ENCODE results near the gene SMOC2. TPM values are rescaled to one million over a fixed set of nuclear protein-coding genes. Genes with fewer than 3 reads are reported as not detected.

SMOC2 gene
- total and polyA plus RNA-seq, 2 experiments from 2014 or later = 51.0 to 88.7 TPM

DNA sequence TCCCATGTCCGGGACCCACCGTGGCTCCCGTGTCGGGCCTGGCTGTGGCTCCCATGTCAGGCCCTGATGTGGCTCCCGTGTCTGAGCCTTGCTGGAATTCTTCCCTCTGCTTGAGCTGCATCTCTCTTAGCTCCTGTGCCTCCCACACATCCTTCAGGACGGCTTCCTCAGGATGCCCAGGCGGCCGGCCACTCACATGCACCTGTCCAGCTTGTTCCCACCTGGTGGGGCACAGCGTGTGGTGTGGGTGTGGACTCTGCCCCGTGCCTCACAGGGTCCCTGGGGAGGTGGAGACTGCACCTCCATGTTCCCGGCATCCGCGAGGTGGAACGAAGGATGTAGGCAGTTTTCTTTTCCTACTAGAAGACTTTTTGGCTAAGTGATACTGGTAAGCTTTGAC lies 170.7 kb downstream of the SMOC2 start:
- Histone ChIP-seq H2AFZ (no peak overlapping the region), H3K4me2 (no peak overlapping the region), H3K79me2 (no peaks in the 10 kb centered on the region), H3K27ac (no peak overlapping the region), H3K4me1 (ENCODE audit: insufficient read depth) (no peaks in the 10 kb centered on the region), H3K27me3 (no peaks in the 10 kb centered on the region), H3K9me2 (replicated peaks; ENCODE audit: insufficient read depth) (no peaks in the 10 kb centered on the region), H4K20me1 (ENCODE audit: insufficient read depth, poor library complexity, severe bottlenecking) (no peaks in the 10 kb centered on the region), H3K9me3 (ENCODE audit: low read depth) (no peaks in the 10 kb centered on the region), H3K4me3 (no peak overlapping the region), H3K36me3 (replicated peaks; ENCODE audit: insufficient read depth, low read depth) (no peaks in the 10 kb centered on the region)
- TF ChIP-seq EZH2 (IDR thresholded peaks at IDR 0.05; ENCODE audit: borderline replicate concordance) = no peak
- no peak for TF ChIP-seq EZH2phosphoT487 (IDR thresholded peaks at IDR 0.05; ENCODE audit: low read depth, severe bottlenecking, unreplicated experiment)
- TF ChIP-seq, protein P1, sequence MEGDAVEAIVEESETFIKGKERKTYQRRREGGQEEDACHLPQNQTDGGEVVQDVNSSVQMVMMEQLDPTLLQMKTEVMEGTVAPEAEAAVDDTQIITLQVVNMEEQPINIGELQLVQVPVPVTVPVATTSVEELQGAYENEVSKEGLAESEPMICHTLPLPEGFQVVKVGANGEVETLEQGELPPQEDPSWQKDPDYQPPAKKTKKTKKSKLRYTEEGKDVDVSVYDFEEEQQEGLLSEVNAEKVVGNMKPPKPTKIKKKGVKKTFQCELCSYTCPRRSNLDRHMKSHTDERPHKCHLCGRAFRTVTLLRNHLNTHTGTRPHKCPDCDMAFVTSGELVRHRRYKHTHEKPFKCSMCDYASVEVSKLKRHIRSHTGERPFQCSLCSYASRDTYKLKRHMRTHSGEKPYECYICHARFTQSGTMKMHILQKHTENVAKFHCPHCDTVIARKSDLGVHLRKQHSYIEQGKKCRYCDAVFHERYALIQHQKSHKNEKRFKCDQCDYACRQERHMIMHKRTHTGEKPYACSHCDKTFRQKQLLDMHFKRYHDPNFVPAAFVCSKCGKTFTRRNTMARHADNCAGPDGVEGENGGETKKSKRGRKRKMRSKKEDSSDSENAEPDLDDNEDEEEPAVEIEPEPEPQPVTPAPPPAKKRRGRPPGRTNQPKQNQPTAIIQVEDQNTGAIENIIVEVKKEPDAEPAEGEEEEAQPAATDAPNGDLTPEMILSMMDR (IDR thresholded peaks at IDR 0.05; ENCODE audit: poor library complexity) = no peak
- WGBS (ENCODE audit: low lambda C conversion rate, missing lambda C conversion rate) = 95% methylated on average over 14 of the region's 14 CpGs
- no peak for DNase-seq (ENCODE audit: low spot score)

DNA sequence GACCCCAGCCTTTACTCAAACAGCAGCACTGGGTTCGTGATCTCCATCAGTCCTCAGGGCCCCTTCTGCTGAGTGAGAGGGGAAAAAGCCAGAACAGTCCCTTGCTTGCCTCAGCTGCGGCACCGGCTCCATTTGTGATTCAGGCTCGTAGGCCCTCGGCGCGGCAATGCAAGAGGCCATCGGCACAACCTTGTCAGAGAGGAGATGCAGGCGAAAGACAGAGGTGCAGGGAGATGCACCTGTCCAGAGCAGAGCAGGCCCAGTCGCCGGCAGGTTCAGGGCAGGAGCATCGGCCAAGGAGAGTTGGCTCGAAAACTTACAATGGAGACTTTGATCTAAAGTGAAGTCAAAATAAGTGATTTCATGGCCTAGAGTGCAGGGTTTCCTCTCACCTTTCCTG lies 171.6 kb downstream of the SMOC2 start:
- TF ChIP-seq EZH2 (IDR thresholded peaks at IDR 0.05; ENCODE audit: borderline replicate concordance) = no peak
- TF ChIP-seq, protein P1 (IDR thresholded peaks at IDR 0.05; ENCODE audit: poor library complexity) = no peak
- TF ChIP-seq EZH2phosphoT487 (IDR thresholded peaks at IDR 0.05; ENCODE audit: low read depth, severe bottlenecking, unreplicated experiment) = no peak
- Histone ChIP-seq H4K20me1 (ENCODE audit: insufficient read depth, poor library complexity, severe bottlenecking) (no peaks in the 10 kb centered on the region), H3K9me2 (replicated peaks; ENCODE audit: insufficient read depth) (no peaks in the 10 kb centered on the region), H3K4me3 (no peak overlapping the region), H3K36me3 (replicated peaks; ENCODE audit: insufficient read depth, low read depth) (no peaks in the 10 kb centered on the region), H3K4me1 (ENCODE audit: insufficient read depth) (no peaks in the 10 kb centered on the region), H3K79me2 (no peaks in the 10 kb centered on the region), H2AFZ (no peak overlapping the region), H3K4me2 (no peak overlapping the region), H3K27me3 (no peaks in the 10 kb centered on the region), H3K27ac (no peak overlapping the region), H3K9me3 (ENCODE audit: low read depth) (no peaks in the 10 kb centered on the region)
- 97% methylated on average over 13 of the region's 13 CpGs for WGBS (ENCODE audit: low lambda C conversion rate, missing lambda C conversion rate)
- DNase-seq (ENCODE audit: low spot score) = no peak

DNA sequence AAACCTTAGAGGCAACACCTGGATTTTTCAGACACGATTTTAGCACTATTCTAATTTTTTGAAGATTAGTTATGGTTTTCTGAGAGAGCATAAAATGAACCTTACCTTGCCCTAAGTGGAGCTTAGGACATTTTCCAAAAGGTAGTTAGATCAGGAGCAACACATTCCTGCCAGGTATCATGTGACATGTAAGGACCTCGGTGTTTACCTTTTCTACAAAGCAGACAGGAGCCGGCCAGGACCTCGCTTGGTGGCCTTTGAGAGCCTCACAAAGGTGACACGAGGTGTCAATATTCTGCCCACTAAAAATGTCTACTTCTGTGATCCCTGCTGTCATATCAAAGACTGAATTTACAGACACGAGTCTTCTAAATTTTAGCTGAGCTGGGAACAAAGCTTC lies 174.9 kb downstream of the SMOC2 start:
- DNase-seq (ENCODE audit: low spot score) = no peak
- Histone ChIP-seq H3K79me2 (no peaks in the 10 kb centered on the region), H3K9me2 (replicated peaks; ENCODE audit: insufficient read depth) (no peaks in the 10 kb centered on the region), H3K4me3 (no peak overlapping the region), H2AFZ (no peak overlapping the region), H4K20me1 (ENCODE audit: insufficient read depth, poor library complexity, severe bottlenecking) (no peaks in the 10 kb centered on the region), H3K4me1 (ENCODE audit: insufficient read depth) (peaks cover 3% of the 10 kb centered on the region), H3K4me2 (no peak overlapping the region), H3K36me3 (replicated peaks; ENCODE audit: insufficient read depth, low read depth) (no peaks in the 10 kb centered on the region), H3K27me3 (no peaks in the 10 kb centered on the region), H3K9me3 (ENCODE audit: low read depth) (no peaks in the 10 kb centered on the region), H3K27ac (no peak overlapping the region)
- TF ChIP-seq EZH2 (IDR thresholded peaks at IDR 0.05; ENCODE audit: borderline replicate concordance) (no peak), EZH2phosphoT487 (IDR thresholded peaks at IDR 0.05; ENCODE audit: low read depth, severe bottlenecking, unreplicated experiment) (no peak)
- TF ChIP-seq, protein P1 (IDR thresholded peaks at IDR 0.05; ENCODE audit: poor library complexity) = no peak
- 60% methylated on average over 6 of the region's 6 CpGs for WGBS (ENCODE audit: low lambda C conversion rate, missing lambda C conversion rate)
